T-helper 1 cell (primary cell): ENCODE results near the gene NOL9.
"Not testable (repeated sequence)": the region's sequence is repeated elsewhere in the genome, so short reads cannot be mapped to it uniquely, and the experiment has no call there.

Experiments used
- DNase-seq, 5 donors: peaks; one replicate each; pipeline ENCODE4 v3.0.0-alpha.2; 2012 to 2020

Gene NOL9

GRCh38 chr1:6501279-6501813 is 53.0 kb downstream of the NOL9 start:
- no peak for DNase-seq

GRCh38 chr1:6500544-6501278 is 53.6 kb downstream of the NOL9 start:
- DNase-seq, result no peak

- DNase-seq, result no peak
These were observed 55.0 kb downstream of the NOL9 start for GRCh38 chr1:6499296-6499695.

- no peak for DNase-seq
These were observed 55.7 kb downstream of the NOL9 start for GRCh38 chr1:6498576-6499111.

GRCh38 chr1:6497867-6498575 is 56.3 kb downstream of the NOL9 start:
- DNase-seq, result no peak

- peak; percentile 31 to 65 (median 49) for DNase-seq
These were observed 57.0 kb downstream of the NOL9 start for GRCh38 chr1:6497215-6497866.

GRCh38 chr1:6496890-6497214 is 57.5 kb downstream of the NOL9 start:
- no peak for DNase-seq

- no peak for DNase-seq
These were observed 58.0 kb downstream of the NOL9 start for GRCh38 chr1:6496365-6496721.

- DNase-seq, result no peak
These were observed 58.6 kb downstream of the NOL9 start for GRCh38 chr1:6495540-6496364.

GRCh38 chr1:6495041-6495441 is 59.3 kb downstream of the NOL9 start:
- DNase-seq, result no peak

GRCh38 chr1:6494627-6495026 is 59.7 kb downstream of the NOL9 start:
- no peak for DNase-seq

- DNase-seq, result not testable (repeated sequence)
These were observed 60.5 kb downstream of the NOL9 start for GRCh38 chr1:6493834-6494223.

- no peak for DNase-seq
These were observed 62.3 kb downstream of the NOL9 start for GRCh38 chr1:6491966-6492365.

- no peak for DNase-seq
These were observed 62.8 kb downstream of the NOL9 start, which contains the start of gene PLEKHG5 for GRCh38 chr1:6491480-6491962. Gene PLEKHG5, minus strand, starts transcription at chr1:6491667. Its CDS starts 14,096 bp downstream, at chr1:6477571.

- no peak for DNase-seq
These were observed 63.2 kb downstream of the NOL9 start for GRCh38 chr1:6491081-6491449.

- DNase-seq, result peak in 3 of 5 donors; percentile 31 to 81 (median 33)
These were observed 63.9 kb downstream of the NOL9 start for GRCh38 chr1:6490181-6491080.

- peak; percentile 48 to 83 (median 68) for DNase-seq
These were observed 64.5 kb downstream of the NOL9 start for GRCh38 chr1:6489799-6490180.

GRCh38 chr1:6489383-6489765 is 64.9 kb downstream of the NOL9 start:
- no peak for DNase-seq

GRCh38 chr1:6488602-6489382 is 65.5 kb downstream of the NOL9 start:
- no peak for DNase-seq

- DNase-seq, result no peak
These were observed 66.4 kb downstream of the NOL9 start for GRCh38 chr1:6487804-6488484.
